Activated B cell treated with CpG ODN at 0.5 μM for 24 hours (primary cell): ENCODE data around the gene IFRD2. TPM values are rescaled to one million over a fixed set of nuclear protein-coding genes. Genes with fewer than 3 reads are reported as not detected.
A peak's percentile ranks its signal among the peaks of the same experiment; 100 is the strongest.

Experiments used
- ATAC-seq: fragments of 200-7000 bp; cut with Tn5 transposase; one replicate; pipeline ENCODE4 v1.10.0; 2021; ENCODE audit warnings: low read depth, mild to moderate bottlenecking, moderate library complexity
- CTCF ChIA-PET: fragments of 350-600 bp; sonication (Branson Sonifier 250); formaldehyde crosslinking; loops from one replicate; lab custom pipeline; 2021; ENCODE audit warnings: antibody characterized with exemption; lab: Charles Lee
- POLR2A ChIA-PET: fragments of 350-600 bp; sonication (Branson Sonifier 250); formaldehyde crosslinking; loops from one replicate; lab custom pipeline; 2021; ENCODE audit warnings: antibody characterized with exemption; lab: Charles Lee
- DNase-seq: peaks from one replicate; pipeline ENCODE4 v3.0.0; 2022
- H3K27ac Mint-ChIP-seq: one replicate; pipeline ENCODE4 v1.8.0; 2020; ENCODE audit warnings: mixed read lengths
- H3K27me3 Mint-ChIP-seq: one replicate; pipeline ENCODE4 v1.8.0; 2021; ENCODE audit warnings: mixed read lengths
- H3K36me3 Mint-ChIP-seq: one replicate; pipeline ENCODE4 v1.8.0; 2021; ENCODE audit warnings: low read depth, mixed read lengths
- H3K4me1 Mint-ChIP-seq: one replicate; pipeline ENCODE4 v1.8.0; 2021; ENCODE audit warnings: mixed read lengths
- H3K4me3 Mint-ChIP-seq: one replicate; pipeline ENCODE4 v1.8.0; 2020; ENCODE audit warnings: mild to moderate bottlenecking, mixed read lengths
- H3K9me3 Mint-ChIP-seq: one replicate; pipeline ENCODE4 v1.8.0; 2020; ENCODE audit warnings: mixed read lengths
- intact Hi-C: fragments of 100-400 bp; cut with micrococcal nuclease; formaldehyde crosslinking; loops from one replicate; pipeline ENCODE4 v1.15.1; 2024
- total RNA-seq: library from RNA; stranded (reverse); gene quantifications from 2 replicates; pipeline ENCODE4 v1.2.3, GENCODE V29; 2022
- TF ChIP-seq, protein P1 (sequence below): fragments of 200-600 bp; IDR thresholded peaks from one replicate; pipeline ENCODE4 v1.8.0; 2022; ENCODE audit warnings: antibody characterized with exemption, mild to moderate bottlenecking

IFRD2 gene
- total RNA-seq, 1 donor from 2014 or later: 105 TPM

GRCh38 chr3:50339485-50340146 lies 47.4 kb upstream of the IFRD2 start:
- intact Hi-C loops: loop anchor here (1.0 kb wide), 1 partner anchor 11 kb away; the partner anchor contains the start of genes CYB561D2 and NPRL2
- H3K4me1 Mint-ChIP-seq: peaks cover 57% of the 10 kb centered on the region
- ChIA-PET CTCF (interaction anchor here (1.8 kb wide), 1 partner anchor 11 kb away, joined by 6 read pairs; the partner anchor contains the start of genes CYB561D2 and NPRL2), POLR2A (interaction anchor here (0.7 to 6.5 kb wide), 9 partner anchors 9 to 1328 kb away, joined by 5 to 195 read pairs (median 9); partner anchors contain the start of genes CYB561D2, HEMK1, HYAL2 and HYAL3)
- DNase-seq: no peak
- no peaks in the 10 kb centered on the region for H3K27me3 Mint-ChIP-seq
- TF ChIP-seq, protein P1, sequence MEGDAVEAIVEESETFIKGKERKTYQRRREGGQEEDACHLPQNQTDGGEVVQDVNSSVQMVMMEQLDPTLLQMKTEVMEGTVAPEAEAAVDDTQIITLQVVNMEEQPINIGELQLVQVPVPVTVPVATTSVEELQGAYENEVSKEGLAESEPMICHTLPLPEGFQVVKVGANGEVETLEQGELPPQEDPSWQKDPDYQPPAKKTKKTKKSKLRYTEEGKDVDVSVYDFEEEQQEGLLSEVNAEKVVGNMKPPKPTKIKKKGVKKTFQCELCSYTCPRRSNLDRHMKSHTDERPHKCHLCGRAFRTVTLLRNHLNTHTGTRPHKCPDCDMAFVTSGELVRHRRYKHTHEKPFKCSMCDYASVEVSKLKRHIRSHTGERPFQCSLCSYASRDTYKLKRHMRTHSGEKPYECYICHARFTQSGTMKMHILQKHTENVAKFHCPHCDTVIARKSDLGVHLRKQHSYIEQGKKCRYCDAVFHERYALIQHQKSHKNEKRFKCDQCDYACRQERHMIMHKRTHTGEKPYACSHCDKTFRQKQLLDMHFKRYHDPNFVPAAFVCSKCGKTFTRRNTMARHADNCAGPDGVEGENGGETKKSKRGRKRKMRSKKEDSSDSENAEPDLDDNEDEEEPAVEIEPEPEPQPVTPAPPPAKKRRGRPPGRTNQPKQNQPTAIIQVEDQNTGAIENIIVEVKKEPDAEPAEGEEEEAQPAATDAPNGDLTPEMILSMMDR: no peak
- peak overlapping the region; percentile 95 for H3K4me3 Mint-ChIP-seq
- H3K36me3 Mint-ChIP-seq: peaks cover 10% of the 10 kb centered on the region
- H3K9me3 Mint-ChIP-seq: no peaks in the 10 kb centered on the region
- peak overlapping the region; percentile 98 for H3K27ac Mint-ChIP-seq
- ATAC-seq: no peak

GRCh38 chr3:50338965-50339364 lies 46.7 kb upstream of the IFRD2 start:
- ChIA-PET CTCF (interaction anchor here (3.8 kb wide), 1 partner anchor 9 kb away, joined by 16 read pairs; no protein-coding TSS in a partner anchor), POLR2A (interaction anchor here (0.6 to 6.5 kb wide), 12 partner anchors 9 to 1615 kb away, joined by 3 to 195 read pairs (median 7); partner anchors contain the start of genes CYB561D2, HYAL2, HYAL3 and NAA80)
- intact Hi-C loops: no loop called here
- Mint-ChIP-seq H3K27ac (peak overlapping the region; percentile 98), H3K4me1 (peaks cover 62% of the 10 kb centered on the region), H3K36me3 (peaks cover 14% of the 10 kb centered on the region), H3K4me3 (peak overlapping the region; percentile 95), H3K9me3 (no peaks in the 10 kb centered on the region), H3K27me3 (no peaks in the 10 kb centered on the region)
- ATAC-seq: no peak
- no peak for DNase-seq
- TF ChIP-seq, protein P1: no peak

DNA sequence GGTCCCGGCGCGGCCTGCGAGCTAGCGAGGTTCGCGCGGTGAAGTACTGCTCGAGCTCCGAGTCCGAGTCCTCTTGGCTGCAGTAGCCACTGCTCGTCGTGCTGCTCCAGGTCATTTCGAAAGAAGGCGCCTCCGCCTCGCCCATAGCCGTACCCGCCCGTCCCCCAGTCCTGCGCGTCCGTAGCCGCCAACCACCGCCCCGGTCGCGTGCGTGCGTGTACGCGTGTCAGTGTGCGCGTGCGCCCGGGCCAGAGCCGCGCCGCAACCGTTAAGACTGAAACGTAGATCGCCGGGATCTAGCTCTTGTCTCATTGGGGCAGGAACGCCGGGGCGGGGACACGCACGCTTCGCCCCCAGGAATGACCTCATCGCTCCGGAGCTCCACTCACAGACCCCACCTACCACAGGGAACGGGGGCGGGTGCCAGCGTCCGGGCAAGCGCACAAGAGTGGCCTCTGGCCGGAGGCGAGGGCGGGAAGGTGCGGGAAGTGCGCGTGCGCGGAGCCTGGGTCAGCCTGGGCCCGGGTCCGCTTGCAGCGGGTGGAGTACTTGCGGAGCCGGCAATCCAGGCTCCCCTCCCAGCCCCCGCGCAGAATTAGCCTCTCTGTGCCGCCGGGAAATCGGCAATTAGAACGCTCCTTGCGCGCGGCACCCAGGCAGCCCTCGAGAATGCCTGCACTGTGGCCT lies 45.1 kb upstream of the IFRD2 start:
- no peaks in the 10 kb centered on the region for H3K27me3 Mint-ChIP-seq
- POLR2A ChIA-PET: interaction anchor here (0.5 to 6.5 kb wide), 35 partner anchors 8 to 1835 kb away, joined by 3 to 195 read pairs (median 5); partner anchors contain the start of genes C3orf18, CISH, CYB561D2 and DCAF1
- H3K4me3 Mint-ChIP-seq: peak overlapping the region; percentile 95
- H3K36me3 Mint-ChIP-seq: peaks cover 20% of the 10 kb centered on the region
- CTCF ChIA-PET: interaction anchor here (0.7 to 3.8 kb wide), 8 partner anchors 9 to 143 kb away, joined by 3 to 16 read pairs (median 6); partner anchors contain the start of genes CYB561D2, HYAL2, HYAL3 and NAA80
- intact Hi-C loops: loop anchor here (1.0 to 2.0 kb wide), 4 partner anchors 9 to 38 kb away; partner anchors contain the start of genes HYAL3, NAA80, TMEM115 and TUSC2
- H3K9me3 Mint-ChIP-seq: no peaks in the 10 kb centered on the region
- peaks cover 66% of the 10 kb centered on the region for H3K4me1 Mint-ChIP-seq
- DNase-seq: peak; percentile 90
- ATAC-seq: peak; percentile 83
- peak overlapping the region; percentile 98 for H3K27ac Mint-ChIP-seq
- TF ChIP-seq, protein P1: no peak

DNA sequence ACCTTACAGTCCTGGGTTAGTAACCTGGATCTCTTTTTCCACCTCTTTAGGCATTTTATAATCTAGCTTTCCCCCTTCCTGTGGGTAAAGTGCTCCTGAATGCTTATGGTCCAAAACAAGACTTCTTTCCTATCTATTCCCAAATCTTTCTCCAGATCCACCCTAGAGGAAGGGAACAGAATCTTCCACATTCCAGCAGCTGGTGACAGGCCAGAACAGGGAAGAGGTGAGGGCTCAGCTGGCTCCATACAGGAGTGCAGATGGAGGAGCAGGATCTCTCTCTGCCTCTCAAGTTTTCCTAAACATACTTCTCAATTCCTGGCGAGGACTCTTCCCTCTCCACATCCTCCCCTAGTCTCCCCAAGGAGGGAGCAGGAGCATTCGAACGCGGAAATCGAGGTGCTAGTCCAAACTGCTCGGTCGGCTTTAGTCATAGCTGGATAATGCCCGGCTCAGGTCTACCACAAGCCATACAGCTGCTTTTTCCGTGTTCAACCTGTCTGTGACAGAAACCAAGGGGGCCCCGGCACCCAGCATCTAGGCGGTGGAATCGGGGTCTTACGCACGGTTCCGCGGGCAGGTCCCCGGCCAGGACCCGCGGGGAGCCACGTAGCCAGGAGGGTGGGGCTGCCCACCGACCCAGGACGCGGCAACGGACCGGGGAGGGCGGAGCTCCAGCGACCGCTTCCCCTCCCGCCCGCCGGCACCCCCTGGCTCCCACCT lies 44.4 kb upstream of the IFRD2 start:
- Mint-ChIP-seq H3K27ac (peak overlapping the region; percentile 98), H3K36me3 (peaks cover 26% of the 10 kb centered on the region), H3K9me3 (no peaks in the 10 kb centered on the region), H3K4me1 (peaks cover 68% of the 10 kb centered on the region), H3K4me3 (peak overlapping the region; percentile 95), H3K27me3 (no peaks in the 10 kb centered on the region)
- ATAC-seq (peak; percentile 35), DNase-seq (no peak)
- intact Hi-C loops: loop anchor here (1.0 to 2.0 kb wide), 4 partner anchors 8 to 37 kb away; partner anchors contain the start of genes HYAL3, NAA80, TMEM115 and TUSC2
- ChIA-PET CTCF (interaction anchor here (0.7 to 3.8 kb wide), 8 partner anchors 8 to 142 kb away, joined by 3 to 16 read pairs (median 6); partner anchors contain the start of genes CYB561D2, HYAL2, HYAL3 and NAA80), POLR2A (interaction anchor here (0.5 to 6.5 kb wide), 31 partner anchors 12 to 1436 kb away, joined by 3 to 195 read pairs (median 5); partner anchors contain the start of genes C3orf18, CISH, CYB561D2 and DCAF1)
- TF ChIP-seq, protein P1: no peak
